VCaP (cell line): Measurements from ENCODE around the gene GTSF1L.

ENCODE experiments used
- H3K27ac ChIP-seq: fragments of 450-650 bp; 2 replicates; pipeline ENCODE4 v1.5.1; 2017
- TF ChIP-seq, protein P1 (sequence below): fragments of 450-650 bp; conservative IDR thresholded peaks from 2 replicates; pipeline ENCODE4 v1.5.1; 2017; ENCODE audit warnings: mild to moderate bottlenecking, moderate library complexity

GTSF1L gene

DNA sequence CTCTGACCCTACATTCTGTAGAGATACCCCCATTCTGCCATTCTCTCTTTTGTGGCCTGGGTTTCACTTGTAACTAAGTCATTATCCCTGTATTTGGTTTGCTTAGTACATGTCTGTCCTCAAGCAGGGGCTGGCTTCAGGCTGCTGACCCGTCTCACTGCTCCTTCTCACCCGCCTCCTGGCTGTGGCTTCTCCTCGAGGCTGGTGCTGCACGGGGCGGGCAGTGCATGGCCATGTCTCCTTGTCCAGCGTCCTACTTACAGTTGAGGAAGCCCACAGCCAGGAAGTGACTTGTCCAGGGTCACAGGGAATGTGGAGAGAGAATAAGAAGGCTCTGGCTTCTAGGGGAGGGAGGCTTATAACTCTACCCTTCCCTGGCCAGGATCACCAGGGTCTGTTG lies 11.3 kb downstream of the GTSF1L start:
- no peak overlapping the region for H3K27ac ChIP-seq
- TF ChIP-seq, protein P1, sequence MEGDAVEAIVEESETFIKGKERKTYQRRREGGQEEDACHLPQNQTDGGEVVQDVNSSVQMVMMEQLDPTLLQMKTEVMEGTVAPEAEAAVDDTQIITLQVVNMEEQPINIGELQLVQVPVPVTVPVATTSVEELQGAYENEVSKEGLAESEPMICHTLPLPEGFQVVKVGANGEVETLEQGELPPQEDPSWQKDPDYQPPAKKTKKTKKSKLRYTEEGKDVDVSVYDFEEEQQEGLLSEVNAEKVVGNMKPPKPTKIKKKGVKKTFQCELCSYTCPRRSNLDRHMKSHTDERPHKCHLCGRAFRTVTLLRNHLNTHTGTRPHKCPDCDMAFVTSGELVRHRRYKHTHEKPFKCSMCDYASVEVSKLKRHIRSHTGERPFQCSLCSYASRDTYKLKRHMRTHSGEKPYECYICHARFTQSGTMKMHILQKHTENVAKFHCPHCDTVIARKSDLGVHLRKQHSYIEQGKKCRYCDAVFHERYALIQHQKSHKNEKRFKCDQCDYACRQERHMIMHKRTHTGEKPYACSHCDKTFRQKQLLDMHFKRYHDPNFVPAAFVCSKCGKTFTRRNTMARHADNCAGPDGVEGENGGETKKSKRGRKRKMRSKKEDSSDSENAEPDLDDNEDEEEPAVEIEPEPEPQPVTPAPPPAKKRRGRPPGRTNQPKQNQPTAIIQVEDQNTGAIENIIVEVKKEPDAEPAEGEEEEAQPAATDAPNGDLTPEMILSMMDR = no peak

DNA sequence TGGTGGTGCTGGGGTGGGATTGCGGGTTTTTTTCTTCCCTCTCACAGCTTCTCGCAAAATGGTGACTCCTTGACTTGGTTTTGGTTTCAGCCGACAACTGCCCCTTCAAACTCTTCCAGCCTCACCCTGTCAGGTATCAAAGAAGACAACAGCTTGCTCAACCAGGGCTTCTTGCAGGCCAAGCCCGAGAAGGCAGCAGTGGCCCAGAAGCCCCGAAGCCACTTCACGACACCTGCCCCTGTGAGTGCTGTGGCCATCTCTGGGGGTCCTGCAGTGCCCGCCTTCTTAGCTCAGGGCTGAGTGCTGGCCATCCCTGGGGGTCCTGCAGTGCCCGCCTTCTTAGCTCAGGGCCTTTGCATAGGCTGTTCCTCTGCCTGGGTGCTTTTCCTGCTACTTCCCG lies 11.8 kb downstream of the GTSF1L start:
- H3K27ac ChIP-seq = no peak overlapping the region
- TF ChIP-seq, protein P1 = no peak

DNA sequence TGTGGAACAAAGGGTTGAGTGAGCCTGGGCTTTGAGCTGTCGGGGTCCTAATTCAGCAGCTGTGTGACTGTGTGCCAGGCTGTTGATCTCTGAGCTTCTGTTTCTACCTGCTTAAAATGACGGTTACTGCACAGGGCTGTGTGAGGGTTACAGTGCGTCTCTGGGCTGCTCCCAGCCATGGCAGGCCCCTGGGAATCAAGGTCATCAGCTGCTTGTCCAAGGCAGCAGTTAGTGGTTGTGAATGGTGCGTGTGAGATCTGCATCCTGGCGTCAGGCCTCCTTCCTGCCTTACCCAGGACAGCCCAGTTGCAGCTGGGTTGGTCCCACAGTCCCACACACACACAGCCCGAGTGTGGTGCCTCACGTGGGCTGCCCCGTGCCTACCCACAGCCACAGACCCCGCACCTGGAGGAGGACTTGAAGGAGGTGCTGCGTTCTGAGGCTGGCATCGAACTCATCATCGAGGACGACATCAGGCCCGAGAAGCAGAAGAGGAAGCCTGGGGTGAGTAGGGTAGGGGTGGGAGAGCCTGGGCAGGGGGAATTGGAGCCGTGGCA lies 15.6 kb downstream of the GTSF1L start:
- no peak overlapping the region for H3K27ac ChIP-seq
- TF ChIP-seq, protein P1 = no peak

DNA sequence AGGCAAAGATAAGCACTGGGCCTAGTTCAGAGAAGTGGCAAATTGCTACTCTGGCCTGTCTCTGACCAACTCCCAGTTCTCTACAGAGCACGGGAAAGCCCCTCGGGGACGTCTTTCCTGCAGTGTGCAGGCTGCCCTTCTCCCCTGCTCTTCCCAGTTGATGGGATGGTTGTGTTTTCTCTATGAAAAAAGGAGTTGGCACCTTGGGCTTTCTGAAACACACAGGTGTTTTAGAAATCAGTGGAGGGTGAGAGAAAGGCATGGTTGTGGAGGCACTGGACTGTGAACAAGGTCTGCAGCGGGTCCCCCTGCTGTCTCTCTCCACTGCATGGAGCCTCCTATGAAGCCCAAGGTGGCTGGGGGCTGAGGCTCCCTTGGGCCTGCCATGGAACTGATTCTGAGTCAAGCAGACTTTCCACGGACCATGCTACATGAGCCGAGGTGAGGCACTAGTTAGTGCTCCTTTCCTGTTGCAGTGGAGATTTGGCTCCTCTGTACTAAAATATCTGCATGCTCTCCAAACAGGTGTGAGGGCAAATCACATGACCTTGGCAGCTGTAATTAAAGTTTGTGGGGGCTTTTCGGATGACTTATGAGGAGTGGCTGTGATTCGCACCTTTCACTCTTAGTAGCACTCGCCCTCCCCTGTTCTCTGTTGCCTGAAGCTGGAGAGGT lies 16.3 kb downstream of the GTSF1L start:
- TF ChIP-seq, protein P1 = no peak
- no peak overlapping the region for H3K27ac ChIP-seq

DNA sequence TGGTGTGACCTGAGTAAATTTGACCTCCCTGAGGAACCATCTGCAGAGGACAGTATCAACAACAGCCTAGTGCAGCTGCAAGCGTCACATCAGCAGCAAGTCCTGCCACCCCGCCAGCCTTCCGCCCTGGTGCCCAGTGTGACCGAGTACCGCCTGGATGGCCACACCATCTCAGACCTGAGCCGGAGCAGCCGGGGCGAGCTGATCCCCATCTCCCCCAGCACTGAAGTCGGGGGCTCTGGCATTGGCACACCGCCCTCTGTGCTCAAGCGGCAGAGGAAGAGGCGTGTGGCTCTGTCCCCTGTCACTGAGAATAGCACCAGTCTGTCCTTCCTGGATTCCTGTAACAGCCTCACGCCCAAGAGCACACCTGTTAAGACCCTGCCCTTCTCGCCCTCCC lies 24.3 kb downstream of the GTSF1L start:
- no peak overlapping the region for H3K27ac ChIP-seq
- TF ChIP-seq, protein P1 = no peak

DNA sequence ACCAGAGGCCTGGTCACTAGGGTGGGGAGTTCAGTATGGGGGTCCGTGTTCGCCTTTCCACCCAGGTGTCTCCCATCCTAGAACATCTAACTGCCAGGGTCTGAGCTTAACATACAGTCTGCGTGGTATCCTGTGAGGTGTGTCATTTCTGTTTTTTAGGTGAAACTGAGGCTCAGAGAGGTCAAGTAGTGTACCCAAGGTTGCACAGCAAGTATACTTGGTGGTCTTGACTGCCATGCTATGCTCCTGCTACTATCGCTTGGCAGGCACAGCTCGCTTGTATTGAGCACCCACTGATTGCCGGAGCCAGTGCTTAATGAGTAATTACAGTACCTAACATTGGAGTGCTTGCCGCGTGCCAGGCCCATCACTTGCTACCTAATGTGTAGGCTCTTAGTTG lies 26.2 kb downstream of the GTSF1L start:
- TF ChIP-seq, protein P1 = no peak
- H3K27ac ChIP-seq = no peak overlapping the region

DNA sequence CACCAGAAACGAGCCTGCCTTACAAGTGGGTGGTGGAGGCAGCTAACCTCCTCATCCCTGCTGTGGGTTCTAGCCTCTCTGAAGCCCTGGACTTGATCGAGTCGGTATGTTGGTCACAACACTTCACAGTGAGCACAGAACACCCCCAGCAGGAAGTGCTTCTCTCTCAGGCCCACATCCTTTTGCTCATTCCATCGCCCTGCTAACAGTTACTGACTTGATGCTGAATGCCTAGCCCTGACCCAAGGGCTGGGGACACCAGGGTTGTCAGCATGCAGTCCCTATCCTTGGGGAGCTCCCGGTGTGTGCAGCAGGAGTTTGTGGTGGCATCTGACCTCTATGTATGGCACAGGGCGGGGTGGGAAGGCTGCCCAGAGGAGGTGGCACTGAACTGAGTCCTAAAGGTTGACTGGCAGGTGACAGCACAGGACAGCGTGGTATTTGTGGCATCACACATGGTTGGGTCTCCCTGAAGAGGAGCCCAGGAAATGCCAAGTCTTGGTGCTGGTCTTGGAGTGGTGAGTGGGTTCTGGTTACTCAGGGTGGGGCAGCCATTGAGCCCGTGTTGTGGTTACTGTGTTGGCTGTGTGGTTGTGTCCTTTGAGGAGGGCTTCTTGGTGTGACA lies 26.7 kb downstream of the GTSF1L start:
- H3K27ac ChIP-seq = no peak overlapping the region
- TF ChIP-seq, protein P1 = no peak
